ENCODE data around the gene CAMTA1.

GRCh38 chr1:7319196-7319595 is 533.9 kb downstream of the CAMTA1 start:
- TF ChIP-seq CTCF (tag by site-specific recombination; IDR thresholded peaks at IDR 0.05) (no peak), ZNF404 (tag by site-specific recombination; IDR thresholded peaks at IDR 0.05) (no peak), TCF7L2 (IDR thresholded peaks at IDR 0.05; ENCODE audit: borderline replicate concordance, low read depth, low read length) (no peak), ZNF2 (tag by site-specific recombination; IDR thresholded peaks at IDR 0.05) (no peak), ZNF501 (tag by site-specific recombination; IDR thresholded peaks at IDR 0.05) (no peak), REST (tag by site-specific recombination; IDR thresholded peaks at IDR 0.05) (no peak), KLF1 (tag by site-specific recombination; IDR thresholded peaks at IDR 0.05) (no peak), ZNF549 (tag by site-specific recombination; IDR thresholded peaks at IDR 0.05) (no peak), ZNF140 (tag by site-specific recombination; IDR thresholded peaks at IDR 0.05) (no peak)

All from HEK293 (cell line).